ENCODE results near the gene SGMS1. TPM values are rescaled to one million over a fixed set of nuclear protein-coding genes. Genes with fewer than 3 reads are reported as not detected.

The SGMS1 gene
- total RNA-seq, 1 donor from 2014 or later = 93.8 TPM

DNA sequence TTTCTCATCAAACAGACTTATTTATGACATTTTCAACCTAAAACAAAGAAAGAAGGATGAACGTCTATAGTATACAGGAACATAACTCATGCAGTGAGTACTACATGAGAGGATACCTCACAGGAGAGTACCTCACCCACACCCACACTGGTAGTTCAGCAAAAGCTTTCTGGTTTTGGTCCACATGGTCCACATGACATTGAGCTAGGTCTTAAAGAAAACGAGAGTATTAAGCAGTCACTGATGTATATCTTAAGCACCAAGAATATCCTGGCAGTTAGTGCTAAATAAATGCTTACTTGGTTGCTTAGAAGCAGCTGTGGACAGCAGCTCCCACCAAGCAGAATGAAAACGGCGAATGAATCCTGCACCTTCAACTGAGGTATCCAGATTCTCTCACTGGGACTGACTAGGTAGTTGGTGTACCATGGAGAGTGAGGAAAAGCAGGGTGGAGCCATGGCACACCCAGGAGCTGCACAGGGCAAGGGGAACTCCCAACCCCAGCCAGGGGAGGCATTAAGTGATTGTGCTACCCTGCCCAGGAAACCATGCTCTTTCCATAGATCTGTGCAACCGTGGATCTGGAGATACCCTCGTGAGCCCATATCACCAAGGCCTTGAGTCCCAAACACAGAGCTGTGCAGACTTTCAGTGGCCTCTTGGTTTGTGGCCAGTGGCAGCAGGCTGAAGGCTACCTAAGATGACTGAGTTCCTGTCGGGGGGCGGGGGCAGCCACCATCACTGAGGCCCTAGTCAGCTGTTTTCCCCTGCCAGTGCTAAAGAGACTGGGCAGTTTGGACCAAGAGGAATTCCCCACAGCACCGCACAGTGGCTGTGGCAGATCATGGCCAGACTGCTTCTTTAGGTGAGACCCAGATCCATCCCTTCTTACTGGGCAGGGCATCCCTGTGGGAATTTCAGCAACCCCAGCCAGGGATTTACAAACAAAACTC lies 143.4 kb downstream of the SGMS1 start:
- H3K27ac ChIP-seq = no peak overlapping the region
- DNase-seq (ENCODE audit: extremely low spot score in 2 of 2) = no peak
- TF ChIP-seq, protein P1, sequence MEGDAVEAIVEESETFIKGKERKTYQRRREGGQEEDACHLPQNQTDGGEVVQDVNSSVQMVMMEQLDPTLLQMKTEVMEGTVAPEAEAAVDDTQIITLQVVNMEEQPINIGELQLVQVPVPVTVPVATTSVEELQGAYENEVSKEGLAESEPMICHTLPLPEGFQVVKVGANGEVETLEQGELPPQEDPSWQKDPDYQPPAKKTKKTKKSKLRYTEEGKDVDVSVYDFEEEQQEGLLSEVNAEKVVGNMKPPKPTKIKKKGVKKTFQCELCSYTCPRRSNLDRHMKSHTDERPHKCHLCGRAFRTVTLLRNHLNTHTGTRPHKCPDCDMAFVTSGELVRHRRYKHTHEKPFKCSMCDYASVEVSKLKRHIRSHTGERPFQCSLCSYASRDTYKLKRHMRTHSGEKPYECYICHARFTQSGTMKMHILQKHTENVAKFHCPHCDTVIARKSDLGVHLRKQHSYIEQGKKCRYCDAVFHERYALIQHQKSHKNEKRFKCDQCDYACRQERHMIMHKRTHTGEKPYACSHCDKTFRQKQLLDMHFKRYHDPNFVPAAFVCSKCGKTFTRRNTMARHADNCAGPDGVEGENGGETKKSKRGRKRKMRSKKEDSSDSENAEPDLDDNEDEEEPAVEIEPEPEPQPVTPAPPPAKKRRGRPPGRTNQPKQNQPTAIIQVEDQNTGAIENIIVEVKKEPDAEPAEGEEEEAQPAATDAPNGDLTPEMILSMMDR (IDR thresholded peaks at IDR 0.05) = no peak
- TF ChIP-seq POLR2A (IDR thresholded peaks at IDR 0.05) (no peak), POLR2AphosphoS5 (IDR thresholded peaks at IDR 0.05; ENCODE audit: insufficient read depth in 1 of 2, low read depth in 1 of 2) (no peak)

DNA sequence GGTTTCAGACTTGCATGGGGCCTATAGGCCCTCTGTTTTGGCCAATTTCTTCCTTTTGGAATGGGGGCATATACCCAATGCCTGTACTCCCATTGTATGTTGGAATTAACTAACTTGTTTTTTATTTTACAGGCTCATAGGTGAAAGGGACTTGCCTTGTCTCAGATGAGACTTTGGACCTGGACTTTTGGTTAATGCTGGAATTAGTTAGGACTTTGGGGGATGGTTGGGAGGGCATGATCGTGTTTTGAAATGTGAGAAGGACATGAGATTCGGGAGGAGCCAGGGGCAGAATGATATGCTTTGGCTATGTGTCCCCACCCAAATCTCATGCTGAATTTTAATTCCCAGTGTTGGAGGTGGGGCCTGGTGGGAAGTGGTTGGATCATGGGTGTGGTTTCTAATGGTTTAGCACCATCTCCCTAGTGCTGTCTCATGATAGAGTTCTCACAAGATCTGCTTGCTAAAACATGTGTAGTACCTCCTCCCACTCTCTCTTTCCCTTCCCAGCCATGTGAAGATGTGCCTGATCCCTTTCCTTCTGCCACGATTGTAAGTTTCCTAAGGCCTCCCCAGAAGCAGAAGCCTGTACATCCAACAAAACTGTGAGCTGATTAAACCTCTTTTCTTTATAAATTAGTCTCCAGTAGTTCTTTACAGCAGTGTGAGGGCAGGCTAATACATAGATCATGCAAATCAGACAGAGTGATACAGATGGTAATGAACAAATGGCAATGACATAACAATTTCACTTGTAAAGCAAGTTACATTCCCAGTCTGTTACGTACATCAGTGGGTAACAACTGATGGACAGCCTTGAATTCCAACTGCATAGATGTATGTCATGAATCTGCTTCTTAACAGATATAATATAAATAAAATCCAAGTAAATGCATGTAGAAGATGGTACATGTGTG lies 146.2 kb downstream of the SGMS1 start:
- DNase-seq (ENCODE audit: extremely low spot score in 2 of 2) = no peak
- Histone ChIP-seq H3K36me3 (no peaks in the 10 kb centered on the region), H3K27me3 (no peaks in the 10 kb centered on the region), H3K4me3 (no peak overlapping the region), H3K4me1 (no peaks in the 10 kb centered on the region), H3K27ac (no peak overlapping the region), H3K9me3 (no peaks in the 10 kb centered on the region)
- intact Hi-C loops (cut with DNase I) = no loop called here
- TF ChIP-seq, protein P1 (IDR thresholded peaks at IDR 0.05) = no peak
- TF ChIP-seq POLR2AphosphoS5 (IDR thresholded peaks at IDR 0.05; ENCODE audit: insufficient read depth in 1 of 2, low read depth in 1 of 2) (no peak), POLR2A (IDR thresholded peaks at IDR 0.05) (no peak)

More for the DNA sequence above, 143.4 kb downstream of the SGMS1 start:
- intact Hi-C loops (cut with DNase I) = no loop called here
- Histone ChIP-seq H3K27me3 (no peaks in the 10 kb centered on the region), H3K4me1 (no peaks in the 10 kb centered on the region), H3K9me3 (no peaks in the 10 kb centered on the region), H3K36me3 (no peaks in the 10 kb centered on the region), H3K4me3 (no peak overlapping the region)

DNA sequence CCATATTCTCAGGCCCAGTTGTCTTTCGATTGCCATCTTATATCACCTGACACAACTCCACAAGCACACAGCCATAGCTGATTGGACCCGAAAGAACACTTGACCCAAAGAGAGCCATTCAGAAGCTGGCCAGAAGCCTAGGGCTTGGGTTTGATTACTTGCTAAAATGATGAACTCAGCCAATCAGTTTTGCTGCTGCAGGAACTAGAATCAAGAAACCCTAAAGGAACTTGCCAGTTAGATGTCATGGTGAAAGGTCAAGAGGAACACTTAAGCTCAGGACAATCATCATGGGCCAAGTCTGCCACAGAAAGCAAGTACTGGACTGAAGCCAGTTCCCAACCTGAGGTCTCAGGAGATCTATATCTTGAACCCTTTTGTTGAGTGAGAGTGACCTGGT lies 150.0 kb downstream of the SGMS1 start:
- intact Hi-C loops (cut with DNase I) = no loop called here
- H3K4me3 ChIP-seq = no peak overlapping the region
- TF ChIP-seq, protein P1 (IDR thresholded peaks at IDR 0.05) = no peak
- TF ChIP-seq POLR2A (IDR thresholded peaks at IDR 0.05) = no peak
- no peak for TF ChIP-seq POLR2AphosphoS5 (IDR thresholded peaks at IDR 0.05; ENCODE audit: insufficient read depth in 1 of 2, low read depth in 1 of 2)

DNA sequence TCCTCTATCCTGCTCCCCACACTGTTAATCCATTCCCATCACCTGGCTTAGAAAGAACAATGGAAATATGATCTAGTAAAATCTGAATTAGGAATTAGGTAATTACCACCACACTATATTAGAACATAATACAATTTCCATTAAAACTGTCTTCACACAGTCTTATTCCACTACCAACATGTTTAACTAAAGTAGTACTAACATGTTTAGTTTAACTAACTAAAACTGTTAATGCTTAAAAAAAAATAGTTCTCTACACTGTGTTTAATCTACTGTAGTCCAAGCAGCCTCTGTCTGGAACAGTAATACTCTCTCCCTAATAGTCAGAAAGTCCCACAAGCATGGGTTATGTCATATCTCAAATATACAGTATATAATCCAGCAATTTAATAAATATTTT lies 150.8 kb downstream of the SGMS1 start:
- DNase-seq (ENCODE audit: extremely low spot score in 2 of 2) = no peak
- Histone ChIP-seq H3K27ac (no peak overlapping the region), H3K9me3 (no peaks in the 10 kb centered on the region), H3K27me3 (no peaks in the 10 kb centered on the region), H3K4me1 (peaks cover 38% of the 10 kb centered on the region), H3K36me3 (no peaks in the 10 kb centered on the region), H3K4me3 (no peak overlapping the region)
- TF ChIP-seq POLR2A (IDR thresholded peaks at IDR 0.05) = no peak
- TF ChIP-seq POLR2AphosphoS5 (IDR thresholded peaks at IDR 0.05; ENCODE audit: insufficient read depth in 1 of 2, low read depth in 1 of 2) = no peak
- TF ChIP-seq, protein P1 (IDR thresholded peaks at IDR 0.05) = no peak
- intact Hi-C loops (cut with DNase I) = no loop called here

More for the DNA sequence above, 150.0 kb downstream of the SGMS1 start:
- Histone ChIP-seq H3K36me3 (no peaks in the 10 kb centered on the region), H3K4me1 (peaks cover 32% of the 10 kb centered on the region), H3K9me3 (no peaks in the 10 kb centered on the region), H3K27ac (no peak overlapping the region), H3K27me3 (no peaks in the 10 kb centered on the region)
- DNase-seq (ENCODE audit: extremely low spot score in 2 of 2) = no peak

All from vagina (tissue), 2 donors.